ENCODE measurements around the gene SESTD1.
"Not testable (repeated sequence)": the region's sequence is repeated elsewhere in the genome, so short reads cannot be mapped to it uniquely, and the experiment has no call there.

Gene SESTD1

GRCh38 chr2:179195926-179196590, 68.6 kb downstream of the SESTD1 start:
- H2AFZ ChIP-seq (ENCODE audit: low read depth, low read length); H3K4me2 ChIP-seq (ENCODE audit: low read length, poor library complexity, severe bottlenecking); H3K14ac ChIP-seq (ENCODE audit: low read length in 2 of 2); H3K36me3 ChIP-seq (ENCODE audit: control insufficient read depth in 1 of 2, insufficient read depth in 2 of 2, low read depth in 1 of 2, low read length in 2 of 2); H2BK15ac ChIP-seq (ENCODE audit: low read depth, poor library complexity, severe bottlenecking); H3K9me3 ChIP-seq (ENCODE audit: control insufficient read depth, low read length); H4K8ac ChIP-seq (ENCODE audit: low read length); DNase-seq; H3K23ac ChIP-seq (ENCODE audit: low read length in 2 of 2); H3K27ac ChIP-seq (ENCODE audit: low read length, poor library complexity, severe bottlenecking); H2BK12ac ChIP-seq (ENCODE audit: low read length in 2 of 2); H4K91ac ChIP-seq (ENCODE audit: low read length); H2BK5ac ChIP-seq (ENCODE audit: low read depth, low read length, poor library complexity, severe bottlenecking); H2BK120ac ChIP-seq (ENCODE audit: low read depth, low read length); H3K4me1 ChIP-seq (ENCODE audit: control insufficient read depth, insufficient read depth, low read depth, low read length); H3K9ac ChIP-seq (ENCODE audit: low read length); H3K4ac ChIP-seq (ENCODE audit: low read depth in 1 of 2, low read length in 2 of 2); H2AK5ac ChIP-seq (ENCODE audit: low read length, severe bottlenecking); H3K18ac ChIP-seq (ENCODE audit: low read depth in 1 of 2, low read length in 2 of 2); H3K4me3 ChIP-seq (ENCODE audit: insufficient read depth in 1 of 2, low read depth in 1 of 2, low read length in 2 of 2); H3K27me3 ChIP-seq (ENCODE audit: control insufficient read depth in 1 of 2, insufficient read depth in 1 of 2, low read length in 2 of 2): not testable (repeated sequence)
- 96% methylated on average over 23 of the region's 23 CpGs for WGBS
- H3K79me1 ChIP-seq (replicated peaks; ENCODE audit: low read length, poor library complexity, severe bottlenecking): peaks cover 20% of the 10 kb centered on the region

GRCh38 chr2:179195141-179195540, 69.5 kb downstream of the SESTD1 start:
- H3K4me1 ChIP-seq (ENCODE audit: control insufficient read depth, insufficient read depth, low read depth, low read length): no peaks in the 10 kb centered on the region
- H3K4me2 ChIP-seq (ENCODE audit: low read length, poor library complexity, severe bottlenecking): no peak overlapping the region
- no peak overlapping the region for H3K18ac ChIP-seq (ENCODE audit: low read depth in 1 of 2, low read length in 2 of 2)
- H3K27ac ChIP-seq (ENCODE audit: low read length, poor library complexity, severe bottlenecking): no peak overlapping the region
- no peak for DNase-seq
- H2BK12ac ChIP-seq (ENCODE audit: low read length in 2 of 2): no peak overlapping the region
- H3K36me3 ChIP-seq (ENCODE audit: control insufficient read depth in 1 of 2, insufficient read depth in 2 of 2, low read depth in 1 of 2, low read length in 2 of 2): peaks cover 0 to 12% of the 10 kb centered on the region in 2 experiments
- H3K23ac ChIP-seq (ENCODE audit: low read length in 2 of 2): no peak overlapping the region
- no peak overlapping the region for H4K8ac ChIP-seq (ENCODE audit: low read length)
- no peak overlapping the region for H3K4me3 ChIP-seq (ENCODE audit: insufficient read depth in 1 of 2, low read depth in 1 of 2, low read length in 2 of 2)
- H3K4ac ChIP-seq (ENCODE audit: low read depth in 1 of 2, low read length in 2 of 2): no peak overlapping the region
- peaks cover 5% of the 10 kb centered on the region for H3K9me3 ChIP-seq (ENCODE audit: control insufficient read depth, low read length)
- peaks cover 21% of the 10 kb centered on the region for H3K79me1 ChIP-seq (replicated peaks; ENCODE audit: low read length, poor library complexity, severe bottlenecking)
- H2AFZ ChIP-seq (ENCODE audit: low read depth, low read length): no peak overlapping the region
- H2BK120ac ChIP-seq (ENCODE audit: low read depth, low read length): no peak overlapping the region
- WGBS: 100% methylated on average over 1 of the region's 2 CpGs
- H2BK15ac ChIP-seq (ENCODE audit: low read depth, poor library complexity, severe bottlenecking): no peak overlapping the region
- H3K27me3 ChIP-seq (ENCODE audit: control insufficient read depth in 1 of 2, insufficient read depth in 1 of 2, low read length in 2 of 2): no peaks in the 10 kb centered on the region
- no peak overlapping the region for H3K9ac ChIP-seq (ENCODE audit: low read length)
- H2BK5ac ChIP-seq (ENCODE audit: low read depth, low read length, poor library complexity, severe bottlenecking): no peak overlapping the region
- H2AK5ac ChIP-seq (ENCODE audit: low read length, severe bottlenecking): no peak overlapping the region
- no peak overlapping the region for H3K14ac ChIP-seq (ENCODE audit: low read length in 2 of 2)
- no peak overlapping the region for H4K91ac ChIP-seq (ENCODE audit: low read length)

DNA sequence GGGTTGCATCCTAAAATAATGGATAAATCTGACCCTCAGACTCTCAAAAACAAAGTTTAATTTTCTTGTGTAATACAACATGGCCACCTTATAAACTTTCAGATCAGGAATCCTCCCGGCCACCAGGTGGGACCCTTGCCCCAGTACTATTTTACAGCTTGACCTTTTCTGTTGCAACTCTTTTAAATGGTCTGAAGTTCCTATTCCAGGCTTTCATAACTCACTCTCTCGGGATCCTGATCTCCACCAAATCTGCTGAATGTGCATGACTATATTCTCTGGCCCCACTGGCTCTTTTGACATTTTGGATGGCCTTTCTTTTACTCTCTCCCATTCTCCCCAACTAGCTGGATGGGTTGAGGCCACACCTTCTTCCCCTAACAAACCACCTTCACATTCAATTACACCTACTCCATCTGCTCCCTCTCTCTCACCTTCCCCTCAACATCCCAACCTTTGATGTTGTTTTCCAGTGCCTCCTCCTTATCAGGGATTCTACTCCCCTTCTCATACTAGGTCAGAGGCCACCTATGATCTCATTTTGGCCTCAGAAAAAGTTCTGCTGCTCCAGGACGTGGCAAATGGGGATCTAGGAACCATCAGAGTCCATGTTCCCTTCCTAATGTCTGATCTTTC, 70.8 kb downstream of the SESTD1 start:
- Histone ChIP-seq H2AK5ac (ENCODE audit: low read length, severe bottlenecking) (no peak overlapping the region), H3K4me3 (ENCODE audit: insufficient read depth in 1 of 2, low read depth in 1 of 2, low read length in 2 of 2) (no peak overlapping the region), H3K27me3 (ENCODE audit: control insufficient read depth in 1 of 2, insufficient read depth in 1 of 2, low read length in 2 of 2) (no peaks in the 10 kb centered on the region), H3K14ac (ENCODE audit: low read length in 2 of 2) (no peak overlapping the region), H4K8ac (ENCODE audit: low read length) (no peak overlapping the region), H3K4ac (ENCODE audit: low read depth in 1 of 2, low read length in 2 of 2) (no peak overlapping the region), H3K9ac (ENCODE audit: low read length) (no peak overlapping the region), H3K23ac (ENCODE audit: low read length in 2 of 2) (no peak overlapping the region), H2AFZ (ENCODE audit: low read depth, low read length) (no peak overlapping the region), H2BK120ac (ENCODE audit: low read depth, low read length) (no peak overlapping the region), H3K9me3 (ENCODE audit: control insufficient read depth, low read length) (peaks cover 13% of the 10 kb centered on the region), H3K27ac (ENCODE audit: low read length, poor library complexity, severe bottlenecking) (no peak overlapping the region), H3K79me1 (replicated peaks; ENCODE audit: low read length, poor library complexity, severe bottlenecking) (peaks cover 23% of the 10 kb centered on the region), H3K36me3 (ENCODE audit: control insufficient read depth in 1 of 2, insufficient read depth in 2 of 2, low read depth in 1 of 2, low read length in 2 of 2) (peaks cover 0 to 24% of the 10 kb centered on the region in 2 experiments), H2BK5ac (ENCODE audit: low read depth, low read length, poor library complexity, severe bottlenecking) (no peak overlapping the region), H3K4me2 (ENCODE audit: low read length, poor library complexity, severe bottlenecking) (no peak overlapping the region), H2BK15ac (ENCODE audit: low read depth, poor library complexity, severe bottlenecking) (no peak overlapping the region), H3K4me1 (ENCODE audit: control insufficient read depth, insufficient read depth, low read depth, low read length) (no peaks in the 10 kb centered on the region), H4K91ac (ENCODE audit: low read length) (no peak overlapping the region), H3K18ac (ENCODE audit: low read depth in 1 of 2, low read length in 2 of 2) (no peak overlapping the region), H2BK12ac (ENCODE audit: low read length in 2 of 2) (no peak overlapping the region)
- WGBS: 93% methylated on average over 3 of the region's 3 CpGs
- no peak for DNase-seq

DNA sequence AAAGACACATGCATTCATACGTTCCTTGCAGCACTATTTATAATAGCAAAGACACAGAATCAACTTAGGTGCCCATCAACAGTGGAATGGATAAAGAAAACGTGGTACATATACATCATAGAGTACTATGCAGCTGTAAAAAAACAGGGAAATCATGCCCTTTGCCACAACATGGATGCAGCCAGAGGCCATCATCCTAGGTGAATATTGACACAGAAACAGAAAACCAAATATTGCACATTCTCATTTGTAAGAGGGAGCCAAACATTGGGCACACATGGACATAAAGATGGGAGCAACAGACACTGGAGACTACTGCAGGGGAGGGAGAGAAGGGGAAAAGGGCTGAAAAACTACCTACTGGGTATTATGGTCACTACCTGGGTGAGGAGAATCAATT, 73.5 kb downstream of the SESTD1 start:
- H2AK5ac ChIP-seq (ENCODE audit: low read length, severe bottlenecking): no peak overlapping the region
- H3K27me3 ChIP-seq (ENCODE audit: control insufficient read depth in 1 of 2, insufficient read depth in 1 of 2, low read length in 2 of 2): no peaks in the 10 kb centered on the region
- H3K4me2 ChIP-seq (ENCODE audit: low read length, poor library complexity, severe bottlenecking): no peak overlapping the region
- no peak overlapping the region for H3K9ac ChIP-seq (ENCODE audit: low read length)
- H2BK5ac ChIP-seq (ENCODE audit: low read depth, low read length, poor library complexity, severe bottlenecking): no peak overlapping the region
- H2AFZ ChIP-seq (ENCODE audit: low read depth, low read length): no peak overlapping the region
- no peak overlapping the region for H3K4ac ChIP-seq (ENCODE audit: low read depth in 1 of 2, low read length in 2 of 2)
- H2BK12ac ChIP-seq (ENCODE audit: low read length in 2 of 2): no peak overlapping the region
- H3K9me3 ChIP-seq (ENCODE audit: control insufficient read depth, low read length): peaks cover 13% of the 10 kb centered on the region
- no peak overlapping the region for H3K18ac ChIP-seq (ENCODE audit: low read depth in 1 of 2, low read length in 2 of 2)
- 78% methylated on average over 2 of the region's 2 CpGs for WGBS
- H3K23ac ChIP-seq (ENCODE audit: low read length in 2 of 2): no peak overlapping the region
- no peak overlapping the region for H3K27ac ChIP-seq (ENCODE audit: low read length, poor library complexity, severe bottlenecking)
- H3K4me3 ChIP-seq (ENCODE audit: insufficient read depth in 1 of 2, low read depth in 1 of 2, low read length in 2 of 2): no peak overlapping the region
- H3K4me1 ChIP-seq (ENCODE audit: control insufficient read depth, insufficient read depth, low read depth, low read length): no peaks in the 10 kb centered on the region
- no peak overlapping the region for H4K91ac ChIP-seq (ENCODE audit: low read length)
- H3K79me1 ChIP-seq (replicated peaks; ENCODE audit: low read length, poor library complexity, severe bottlenecking): peaks cover 28% of the 10 kb centered on the region
- no peak overlapping the region for H4K8ac ChIP-seq (ENCODE audit: low read length)
- no peak overlapping the region for H2BK15ac ChIP-seq (ENCODE audit: low read depth, poor library complexity, severe bottlenecking)
- H3K14ac ChIP-seq (ENCODE audit: low read length in 2 of 2): no peak overlapping the region
- no peak for DNase-seq
- no peak overlapping the region for H2BK120ac ChIP-seq (ENCODE audit: low read depth, low read length)
- H3K36me3 ChIP-seq (ENCODE audit: control insufficient read depth in 1 of 2, insufficient read depth in 2 of 2, low read depth in 1 of 2, low read length in 2 of 2): peaks cover 0 to 38% of the 10 kb centered on the region in 2 experiments
